PC-3 (cell line): Measurements from ENCODE around the gene CORO6.

Experiments used
- CTCF ChIP-seq: fragments of 300-600 bp; sonication (generic); conservative IDR thresholded peaks from 2 replicates; pipeline ENCODE4 v1.5.1; 2017; ENCODE audit warnings: antibody characterized with exemption, low read depth, mild to moderate bottlenecking, low read length
- EZH2phosphoT487 ChIP-seq: fragments of 300-600 bp; sonication (generic); IDR thresholded peaks from 2 replicates; pipeline ENCODE4 v1.6.1; 2018; ENCODE audit warnings: mild to moderate bottlenecking, antibody characterized with exemption, low read length, borderline replicate concordance

GRCh38 chr17:29565643-29566472 is 56.9 kb downstream of the CORO6 start:
- TF ChIP-seq CTCF (no peak), EZH2phosphoT487 (no peak)
